Suprapubic skin (tissue), 4 donors: ENCODE data around the gene KIAA0513.

Experiments used
- CTCF ChIP-seq, 2 donors: fragments of 200-600 bp in 1 of 2; fragments of 450-650 bp in 1 of 2; sonication (generic) in 1 of 2; IDR thresholded peaks; one replicate each; pipeline ENCODE4 v1.5.1; 2016 to 2019; ENCODE audit warnings: antibody characterized with exemption in 2 of 2, mild to moderate bottlenecking in 1 of 2, moderate library complexity in 1 of 2
- POLR2A ChIP-seq, 2 donors: fragments of 450-650 bp; IDR thresholded peaks; one replicate each; pipeline ENCODE4 v1.6.1; 2017; ENCODE audit warnings: antibody characterized with exemption in 2 of 2, mild to moderate bottlenecking in 2 of 2, moderate library complexity in 2 of 2
- POLR2AphosphoS5 ChIP-seq, 3 donors: sonication (generic); formaldehyde crosslinking; IDR thresholded peaks; one replicate each; pipeline ENCODE4 v1.6.1; 2017; ENCODE audit warnings: antibody characterized with exemption in 3 of 3

- no peak for TF ChIP-seq CTCF (IDR thresholded peaks at IDR 0.05)
- TF ChIP-seq POLR2A (IDR thresholded peaks at IDR 0.05): no peak
- no peak for TF ChIP-seq POLR2AphosphoS5 (IDR thresholded peaks at IDR 0.05)
These were observed 39.1 kb upstream of the KIAA0513 start for GRCh38 chr16:84988328-84989080.
